SK-N-SH (cell line): ENCODE results near the gene PIGX. TPM values are rescaled to one million over a fixed set of nuclear protein-coding genes. Genes with fewer than 3 reads are reported as not detected.

Experiments
- CTCF ChIA-PET: fragments of 300-600, 350-600 bp; formaldehyde crosslinking; extraction: SDS; loops from one replicate; lab custom pipeline; 2021; lab: Yijun Ruan, JAX
- POLR2A ChIA-PET: fragments of 350-600 bp; sonication (Branson Sonifier 250); formaldehyde crosslinking; extraction: SDS; loops from one replicate; lab custom pipeline; 2020; ENCODE audit warnings: antibody characterized with exemption, inconsistent platforms; lab: Yijun Ruan, JAX
- DNase-seq: peaks from one replicate; pipeline ENCODE4 v3.0.0; 2012
- H2AFZ ChIP-seq: fragments of 200-600 bp; sonication (generic); 2 replicates; pipeline ENCODE4 v1.8.1; 2016; ENCODE audit warnings: antibody characterized with exemption, mild to moderate bottlenecking, low read depth
- H3F3A ChIP-seq: fragments of 200-600 bp; sonication (generic); replicated peaks from 2 replicates; pipeline ENCODE3; 2016; ENCODE audit warnings: antibody characterized with exemption, mild to moderate bottlenecking; ENCODE audit not compliant: insufficient read depth
- H3K27ac ChIP-seq, 2 experiments: fragments of 200-500 bp in 1 of 2; fragments of 200-600 bp in 1 of 2; sonication (Bioruptor generic) in 1 of 2; sonication (generic), shearing (Covaris generic) in 1 of 2; 2 replicates each; pipeline versions ENCODE4 v1.5.1 to v1.6.1; 2014 to 2016; ENCODE audit warnings: low read depth in 2 of 2, inconsistent platforms in 1 of 2, low read length in 1 of 2, mild to moderate bottlenecking in 1 of 2, mixed read lengths in 1 of 2
- H3K27me3 ChIP-seq: fragments of 200-600 bp; sonication (generic), shearing (Covaris generic); 2 replicates; pipeline ENCODE4 v1.6.1; 2016; ENCODE audit warnings: mixed run types; ENCODE audit not compliant: insufficient read depth
- H3K36me3 ChIP-seq, 2 experiments: fragments of 200-500 bp in 1 of 2; fragments of 200-600 bp in 1 of 2; sonication (Bioruptor generic) in 1 of 2; sonication (generic) in 1 of 2; replicated peaks in 1 of 2; 2 replicates each; pipeline versions ENCODE3 to v1.5.1; 2014 to 2016; ENCODE audit warnings: low read length in 1 of 2, mild to moderate bottlenecking in 1 of 2; ENCODE audit not compliant: insufficient read depth in 2 of 2, control insufficient read depth in 1 of 2
- H3K4me1 ChIP-seq, 2 experiments: fragments of 200-500 bp in 1 of 2; fragments of 200-600 bp in 1 of 2; sonication (Bioruptor generic) in 1 of 2; sonication (generic), shearing (Covaris generic) in 1 of 2; 2 replicates each; pipeline versions ENCODE4 v1.5.1 to v1.6.1; 2014 to 2016; ENCODE audit warnings: low read depth in 1 of 2, low read length in 1 of 2, mixed run types in 1 of 2; ENCODE audit not compliant: insufficient read depth in 2 of 2, control insufficient read depth in 1 of 2
- H3K4me2 ChIP-seq: fragments of 200-600 bp; sonication (generic), shearing (Covaris generic); 2 replicates; pipeline ENCODE4 v1.6.1; 2017; ENCODE audit warnings: mixed run types
- H3K4me3 ChIP-seq, 2 experiments: fragments of 200-500 bp in 1 of 2; fragments of 200-600 bp in 1 of 2; sonication (Bioruptor generic) in 1 of 2; sonication (generic), shearing (Covaris generic) in 1 of 2; 2 replicates each; pipeline versions ENCODE4 v1.5.1 to v1.8.1; 2014 to 2016; ENCODE audit warnings: low read depth in 2 of 2, inconsistent platforms in 1 of 2, low read length in 1 of 2, mild to moderate bottlenecking in 1 of 2, mixed read lengths in 1 of 2, moderate library complexity in 1 of 2
- H3K79me2 ChIP-seq: fragments of 200-600 bp; sonication (generic); 2 replicates; pipeline ENCODE4 v1.8.1; 2017; ENCODE audit warnings: mild to moderate bottlenecking; ENCODE audit not compliant: insufficient read depth
- H3K9ac ChIP-seq: fragments of 200-600 bp; sonication (generic); 2 replicates; pipeline ENCODE4 v1.6.1; 2017; ENCODE audit warnings: mixed run types
- H3K9me2 ChIP-seq: fragments of 200-600 bp; sonication (generic); 2 replicates; pipeline ENCODE4 v1.6.1; 2017; ENCODE audit warnings: mixed run types
- H3K9me3 ChIP-seq: fragments of 200-600 bp; sonication (generic); 2 replicates; pipeline ENCODE4 v1.6.1; 2017; ENCODE audit warnings: mixed run types, mild to moderate bottlenecking, moderate library complexity
- H4K20me1 ChIP-seq: fragments of 200-600 bp; sonication (generic); 2 replicates; pipeline ENCODE4 v1.6.1; 2017; ENCODE audit warnings: mild to moderate bottlenecking, mixed run types; ENCODE audit not compliant: insufficient read depth
- CHD2 ChIP-seq: fragments of 150-350 bp; IDR thresholded peaks from 2 replicates; pipeline ENCODE4 v1.6.1; 2018; ENCODE audit warnings: low read length; ENCODE audit not compliant: partially characterized antibody
- EP300 ChIP-seq, 2 experiments: IDR thresholded peaks; 2 replicates each; pipeline versions ENCODE4 v1.4.0 to v1.6.1; 2012; ENCODE audit warnings: borderline replicate concordance in 1 of 2, low read depth in 1 of 2, low read length in 1 of 2
- EZH2phosphoT487 ChIP-seq: fragments of 200-600 bp; sonication (generic); IDR thresholded peaks from 2 replicates; pipeline ENCODE4 v1.6.1; 2017; ENCODE audit warnings: low read depth, mixed run types, mild to moderate bottlenecking, antibody characterized with exemption, moderate library complexity, borderline replicate concordance
- FOSL2 ChIP-seq: IDR thresholded peaks from 2 replicates; pipeline ENCODE4 v1.4.0; 2012; ENCODE audit warnings: low read depth, mild to moderate bottlenecking, moderate library complexity, borderline replicate concordance
- MAX ChIP-seq: IDR thresholded peaks from 2 replicates; pipeline ENCODE4 v1.4.0; 2012; ENCODE audit warnings: low read depth
- MEF2A ChIP-seq: IDR thresholded peaks from 2 replicates; pipeline ENCODE4 v1.4.0; 2012; ENCODE audit warnings: low read depth, borderline replicate concordance
- MXI1 ChIP-seq: IDR thresholded peaks from 2 replicates; pipeline ENCODE4 v1.6.1; 2012; ENCODE audit warnings: mild to moderate bottlenecking, low read depth, low read length, improper control_type of control experiment
- NRF1 ChIP-seq: IDR thresholded peaks from 2 replicates; pipeline ENCODE4 v1.6.1; 2012; ENCODE audit warnings: low read depth, mild to moderate bottlenecking, low read length
- PBX3 ChIP-seq: IDR thresholded peaks from 2 replicates; pipeline ENCODE4; 2012
- POLR2AphosphoS5 ChIP-seq: IDR thresholded peaks from 2 replicates; pipeline ENCODE4 v1.6.1; 2012; ENCODE audit warnings: low read depth, low read length
- RAD21 ChIP-seq: IDR thresholded peaks from 2 replicates; pipeline ENCODE4 v1.6.1; 2012; ENCODE audit warnings: mild to moderate bottlenecking, low read length
- RCOR1 ChIP-seq: fragments of 150-350 bp; IDR thresholded peaks from 2 replicates; pipeline ENCODE4 v1.6.1; 2017; ENCODE audit warnings: antibody characterized with exemption, low read length
- REST ChIP-seq: IDR thresholded peaks from 2 replicates; pipeline ENCODE4 v1.6.1; 2012; ENCODE audit warnings: mild to moderate bottlenecking, low read depth, low read length, moderate library complexity
- RXRA ChIP-seq: IDR thresholded peaks from 2 replicates; pipeline ENCODE4 v1.4.0; 2012; ENCODE audit warnings: low read depth, mild to moderate bottlenecking, borderline replicate concordance
- SIN3A ChIP-seq: IDR thresholded peaks from 2 replicates; pipeline ENCODE4 v1.6.1; 2012; ENCODE audit warnings: low read depth, mild to moderate bottlenecking, low read length, moderate library complexity, borderline replicate concordance
- WGBS: methylation state at CpG from one replicate; pipeline ENCODE4 v1.1.6; 2017; ENCODE audit warnings: low lambda C conversion rate; 5-methylcytosine and 5-hydroxymethylcytosine counted together
- polyA plus RNA-seq, 3 experiments: library from polyadenylated mRNA; depleted of rRNA; stranded (reverse); fragments of >200 nt; gene quantifications; 2 replicates each; pipeline ENCODE4 v1.2.3, GENCODE V29; 2012
- TF ChIP-seq, protein P1 (sequence below): IDR thresholded peaks from 2 replicates; pipeline ENCODE4 v1.4.0; 2012; ENCODE audit warnings: low read depth, borderline replicate concordance

The PIGX gene
- polyA plus RNA-seq, 1 of the 3 experiments (the other 2 are of a cell fraction), result 15.5 TPM

DNA sequence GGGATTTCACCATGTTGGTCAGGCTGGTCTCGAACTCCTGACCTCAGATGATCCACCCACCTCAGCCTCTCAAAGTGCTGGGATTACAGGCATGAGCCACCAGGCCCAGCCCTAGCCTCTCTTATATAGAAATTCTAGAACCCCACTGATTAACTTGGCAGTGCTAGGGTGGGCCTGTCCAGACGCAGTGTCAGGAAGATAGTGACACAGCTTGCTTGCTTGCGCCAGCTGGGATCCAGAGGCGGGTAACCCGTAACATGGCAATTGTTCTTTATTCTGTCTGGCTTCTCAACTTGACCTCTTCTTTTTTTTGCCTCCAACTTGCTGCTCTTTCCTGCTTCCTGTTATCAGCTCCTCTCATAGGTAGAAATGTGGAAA, 16.3 kb upstream of the PIGX start:
- no peak overlapping the region for H3K27ac ChIP-seq
- no peaks in the 10 kb centered on the region for H3F3A ChIP-seq
- no peaks in the 10 kb centered on the region for H3K4me1 ChIP-seq
- H2AFZ ChIP-seq, result no peak overlapping the region
- ChIA-PET POLR2A (no interaction called here), CTCF (interaction anchor here (1.3 to 2.9 kb wide), 4 partner anchors 11 to 172 kb away, joined by 3 to 15 read pairs (median 3); no protein-coding TSS in a partner anchor)
- TF ChIP-seq MEF2A (no peak), NRF1 (no peak), CHD2 (no peak), RAD21 (no peak), MXI1 (no peak)
- no peak overlapping the region for H3K9ac ChIP-seq
- no peaks in the 10 kb centered on the region for H3K9me3 ChIP-seq
- 96% methylated on average over 5 of the region's 5 CpGs for WGBS
- H3K27me3 ChIP-seq, result no peaks in the 10 kb centered on the region
- H3K36me3 ChIP-seq, result no peaks in the 10 kb centered on the region
- H3K79me2 ChIP-seq, result no peaks in the 10 kb centered on the region
- H3K4me2 ChIP-seq, result no peak overlapping the region
- H4K20me1 ChIP-seq, result no peaks in the 10 kb centered on the region
- no peak overlapping the region for H3K4me3 ChIP-seq
- no peaks in the 10 kb centered on the region for H3K9me2 ChIP-seq
- no peak for DNase-seq

GRCh38 chr3:196697270-196697669, 14.9 kb upstream of the PIGX start:
- Histone ChIP-seq H3K27me3 (no peaks in the 10 kb centered on the region), H3K36me3 (no peaks in the 10 kb centered on the region), H3K9me2 (no peaks in the 10 kb centered on the region), H3K9ac (no peak overlapping the region), H4K20me1 (no peaks in the 10 kb centered on the region), H3K27ac (no peak overlapping the region), H3K9me3 (no peaks in the 10 kb centered on the region), H2AFZ (no peak overlapping the region), H3K4me2 (no peak overlapping the region), H3K4me1 (no peaks in the 10 kb centered on the region), H3F3A (no peaks in the 10 kb centered on the region), H3K79me2 (no peaks in the 10 kb centered on the region), H3K4me3 (no peak overlapping the region)
- ChIA-PET POLR2A (no interaction called here), CTCF (interaction anchor here (2.9 kb wide), 1 partner anchor 12 kb away, joined by 15 read pairs; no protein-coding TSS in a partner anchor)
- WGBS, result 89% methylated on average over 5 of the region's 5 CpGs
- DNase-seq, result no peak
- TF ChIP-seq, protein P1, sequence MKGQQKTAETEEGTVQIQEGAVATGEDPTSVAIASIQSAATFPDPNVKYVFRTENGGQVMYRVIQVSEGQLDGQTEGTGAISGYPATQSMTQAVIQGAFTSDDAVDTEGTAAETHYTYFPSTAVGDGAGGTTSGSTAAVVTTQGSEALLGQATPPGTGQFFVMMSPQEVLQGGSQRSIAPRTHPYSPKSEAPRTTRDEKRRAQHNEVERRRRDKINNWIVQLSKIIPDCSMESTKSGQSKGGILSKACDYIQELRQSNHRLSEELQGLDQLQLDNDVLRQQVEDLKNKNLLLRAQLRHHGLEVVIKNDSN, result no peak
- TF ChIP-seq POLR2AphosphoS5, result no peak
- TF ChIP-seq MEF2A, result no peak
- no peak for TF ChIP-seq MAX
- no peak for TF ChIP-seq EZH2phosphoT487

DNA sequence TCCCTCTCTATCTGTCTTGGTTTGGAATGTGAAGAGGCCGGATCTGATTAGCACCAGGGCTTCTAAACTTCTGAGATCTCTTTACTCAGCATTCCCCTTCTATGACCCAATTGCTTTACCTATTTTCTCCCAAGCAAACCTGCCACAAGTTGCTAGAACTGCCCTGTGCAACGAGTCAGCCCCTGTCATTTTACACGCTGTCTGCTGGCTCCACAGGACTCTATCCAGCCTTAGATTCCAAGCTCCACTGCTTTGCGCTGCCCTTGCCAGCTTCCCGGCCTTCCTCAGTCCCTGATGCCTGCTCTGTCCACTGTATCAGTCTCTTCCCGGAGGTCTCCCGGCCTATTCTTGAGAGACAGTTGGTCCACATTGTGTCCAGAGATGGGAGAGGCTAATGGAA, 12.4 kb upstream of the PIGX start:
- H3K4me1 ChIP-seq, result no peaks in the 10 kb centered on the region
- H3K9ac ChIP-seq, result no peak overlapping the region
- H3K27ac ChIP-seq, result no peak overlapping the region
- no peaks in the 10 kb centered on the region for H4K20me1 ChIP-seq
- no peak overlapping the region for H3K4me3 ChIP-seq
- no peaks in the 10 kb centered on the region for H3K9me2 ChIP-seq
- no peaks in the 10 kb centered on the region for H3F3A ChIP-seq
- CTCF ChIA-PET, result interaction anchor here (0.7 kb wide), 1 partner anchor 9 kb away, joined by 3 read pairs; no protein-coding TSS in a partner anchor
- no peaks in the 10 kb centered on the region for H3K36me3 ChIP-seq
- DNase-seq, result no peak
- H2AFZ ChIP-seq, result 0 out of 2 replicates have a peak overlapping the region, but pooled peaks have one; percentile 6
- no peaks in the 10 kb centered on the region for H3K27me3 ChIP-seq
- no peaks in the 10 kb centered on the region for H3K79me2 ChIP-seq
- no peaks in the 10 kb centered on the region for H3K9me3 ChIP-seq
- POLR2A ChIA-PET, result no interaction called here
- H3K4me2 ChIP-seq, result no peak overlapping the region
- WGBS, result 91% methylated on average over 7 of the region's 7 CpGs
- TF ChIP-seq CHD2, result no peak
- no peak for TF ChIP-seq SIN3A
- TF ChIP-seq PBX3, result no peak
- no peak for TF ChIP-seq REST
- TF ChIP-seq RXRA, result no peak
- no peak for TF ChIP-seq FOSL2
- no peak for TF ChIP-seq RCOR1
- TF ChIP-seq POLR2AphosphoS5, result no peak
- no peak for TF ChIP-seq EP300 (IDR thresholded peaks at IDR 0.05; ENCODE audit: borderline replicate concordance in 1 of 2, low read depth in 1 of 2, low read length in 1 of 2)
